ENCODE results near the gene GALNT16.
"Not testable (repeated sequence)": the region's sequence is repeated elsewhere in the genome, so short reads cannot be mapped to it uniquely, and the experiment has no call there.

The GALNT16 gene

DNA sequence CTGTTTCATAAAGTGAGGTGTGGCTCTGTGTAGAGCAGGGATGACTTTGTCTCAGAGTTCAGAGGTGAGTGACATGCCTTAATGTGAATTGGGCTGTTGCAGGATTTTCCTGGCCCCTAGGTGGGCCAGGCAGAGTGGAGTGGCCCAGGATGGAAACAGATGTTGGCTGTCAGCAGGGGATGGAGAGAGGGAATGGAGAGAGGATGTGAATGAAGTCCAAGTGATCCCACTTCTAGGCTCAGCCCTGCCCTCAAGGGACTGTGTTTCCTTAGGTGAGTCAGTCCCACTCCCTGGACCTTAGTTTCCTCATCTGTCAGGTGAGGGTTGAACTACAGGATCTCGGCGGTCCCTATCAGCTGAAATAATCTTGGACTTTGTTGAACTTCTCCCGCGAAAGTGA is 7.5 kb downstream of the GALNT16 start:
- H3K4me3 ChIP-seq (ENCODE audit: low read depth in 1 of 2, low read length in 2 of 2) = no peak overlapping the region
- H3K27ac ChIP-seq (ENCODE audit: low read depth, low read length) = no peak overlapping the region
- H3K9me3 ChIP-seq (ENCODE audit: control insufficient read depth in 1 of 2, low read length in 2 of 2) = no peaks in the 10 kb centered on the region
- H3K27me3 ChIP-seq (ENCODE audit: control insufficient read depth in 1 of 2, insufficient read depth in 2 of 2, low read length in 2 of 2) = peaks cover 4 to 5% of the 10 kb centered on the region in 2 donors
- no peak overlapping the region for H3K9ac ChIP-seq (ENCODE audit: low read depth in 1 of 2, low read length in 2 of 2)
- H3K4me1 ChIP-seq (ENCODE audit: control insufficient read depth in 1 of 2, insufficient read depth in 2 of 2, low read length in 2 of 2) = peaks cover 0 to under 1% of the 10 kb centered on the region in 2 donors
- H3K36me3 ChIP-seq (ENCODE audit: control insufficient read depth in 1 of 2, insufficient read depth in 2 of 2, low read length in 2 of 2) = no peaks in the 10 kb centered on the region

DNA sequence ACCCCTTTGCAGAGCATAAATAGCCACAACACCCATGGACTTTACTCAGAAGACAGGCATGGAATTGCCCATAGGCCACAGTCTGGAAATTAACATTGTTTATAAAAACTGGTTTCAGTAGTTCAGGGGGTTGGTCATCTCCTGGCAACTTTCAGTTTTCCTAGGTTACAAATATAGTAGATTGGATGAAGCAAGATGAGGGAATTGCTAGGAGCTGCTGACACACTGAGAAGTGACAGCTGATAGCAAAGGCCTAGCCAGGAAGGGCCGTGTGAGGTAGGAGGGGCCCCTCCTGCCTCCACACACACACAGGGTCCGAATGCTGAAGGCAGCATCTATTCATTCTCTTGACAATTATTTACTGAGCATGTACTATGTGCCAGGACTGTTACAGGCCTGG is 8.3 kb downstream of the GALNT16 start:
- no peaks in the 10 kb centered on the region for H3K36me3 ChIP-seq (ENCODE audit: control insufficient read depth in 1 of 2, insufficient read depth in 2 of 2, low read length in 2 of 2)
- peaks cover 2 to 5% of the 10 kb centered on the region in 2 donors for H3K27me3 ChIP-seq (ENCODE audit: control insufficient read depth in 1 of 2, insufficient read depth in 2 of 2, low read length in 2 of 2)
- no peak overlapping the region for H3K4me3 ChIP-seq (ENCODE audit: low read depth in 1 of 2, low read length in 2 of 2)
- H3K9ac ChIP-seq (ENCODE audit: low read depth in 1 of 2, low read length in 2 of 2) = no peak overlapping the region
- no peaks in the 10 kb centered on the region for H3K4me1 ChIP-seq (ENCODE audit: control insufficient read depth in 1 of 2, insufficient read depth in 2 of 2, low read length in 2 of 2)
- no peak overlapping the region for H3K27ac ChIP-seq (ENCODE audit: low read depth, low read length)
- H3K9me3 ChIP-seq (ENCODE audit: control insufficient read depth in 1 of 2, low read length in 2 of 2) = no peaks in the 10 kb centered on the region

DNA sequence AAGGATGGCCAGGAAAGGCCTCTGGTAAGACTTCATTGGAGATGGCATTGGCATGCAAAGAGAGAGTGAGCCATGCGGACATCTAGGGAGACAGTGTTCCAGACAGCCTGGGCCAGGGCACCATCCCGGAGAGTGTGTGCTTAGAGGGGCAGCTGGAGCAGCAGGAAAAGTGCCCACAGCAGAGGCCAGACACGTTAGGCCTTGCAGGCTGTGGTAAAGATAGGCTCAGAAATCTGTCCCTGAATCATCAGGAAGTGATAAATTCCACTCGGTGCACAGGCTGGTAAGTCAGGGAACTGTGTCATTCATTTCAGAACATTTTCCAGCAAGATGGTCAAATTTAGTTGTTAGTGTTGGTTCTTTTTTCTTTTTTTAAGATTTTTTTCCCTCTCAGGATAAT is 8.8 kb downstream of the GALNT16 start:
- Histone ChIP-seq H3K36me3 (ENCODE audit: control insufficient read depth in 1 of 2, insufficient read depth in 2 of 2, low read length in 2 of 2) (no peaks in the 10 kb centered on the region), H3K27me3 (ENCODE audit: control insufficient read depth in 1 of 2, insufficient read depth in 2 of 2, low read length in 2 of 2) (peaks cover 0 to 1% of the 10 kb centered on the region in 2 donors), H3K4me3 (ENCODE audit: low read depth in 1 of 2, low read length in 2 of 2) (no peak overlapping the region), H3K4me1 (ENCODE audit: control insufficient read depth in 1 of 2, insufficient read depth in 2 of 2, low read length in 2 of 2) (no peaks in the 10 kb centered on the region), H3K9me3 (ENCODE audit: control insufficient read depth in 1 of 2, low read length in 2 of 2) (no peaks in the 10 kb centered on the region), H3K27ac (ENCODE audit: low read depth, low read length) (no peak overlapping the region), H3K9ac (ENCODE audit: low read depth in 1 of 2, low read length in 2 of 2) (no peak overlapping the region)

DNA sequence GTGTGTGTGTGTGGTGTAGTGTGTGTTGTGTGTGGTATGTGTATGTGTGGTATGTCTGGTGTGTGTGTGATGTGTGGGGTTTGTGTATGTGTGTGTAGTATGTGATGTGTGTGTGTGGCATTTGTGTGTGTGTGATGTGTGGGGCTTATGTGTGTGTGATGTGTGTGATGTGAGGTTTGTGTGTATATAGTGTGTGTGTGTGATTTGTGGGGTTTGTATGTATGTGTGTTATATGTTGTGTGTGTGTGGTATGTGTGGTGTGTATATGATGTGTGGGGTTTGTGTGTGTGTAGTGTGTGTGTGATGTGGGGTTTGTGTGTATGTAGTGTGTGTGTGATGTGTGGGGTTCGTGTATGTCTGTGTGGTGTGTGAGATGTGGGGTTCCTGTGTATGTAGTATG is 9.4 kb downstream of the GALNT16 start:
- no peaks in the 10 kb centered on the region for H3K4me1 ChIP-seq (ENCODE audit: control insufficient read depth in 1 of 2, insufficient read depth in 2 of 2, low read length in 2 of 2)
- H3K27ac ChIP-seq (ENCODE audit: low read depth, low read length) = no peak overlapping the region
- H3K4me3 ChIP-seq (ENCODE audit: low read depth in 1 of 2, low read length in 2 of 2) = no peak overlapping the region
- no peaks in the 10 kb centered on the region for H3K9me3 ChIP-seq (ENCODE audit: control insufficient read depth in 1 of 2, low read length in 2 of 2)
- no peaks in the 10 kb centered on the region for H3K36me3 ChIP-seq (ENCODE audit: control insufficient read depth in 1 of 2, insufficient read depth in 2 of 2, low read length in 2 of 2)
- H3K9ac ChIP-seq (ENCODE audit: low read depth in 1 of 2, low read length in 2 of 2) = no peak overlapping the region
- no peaks in the 10 kb centered on the region for H3K27me3 ChIP-seq (ENCODE audit: control insufficient read depth in 1 of 2, insufficient read depth in 2 of 2, low read length in 2 of 2)

DNA sequence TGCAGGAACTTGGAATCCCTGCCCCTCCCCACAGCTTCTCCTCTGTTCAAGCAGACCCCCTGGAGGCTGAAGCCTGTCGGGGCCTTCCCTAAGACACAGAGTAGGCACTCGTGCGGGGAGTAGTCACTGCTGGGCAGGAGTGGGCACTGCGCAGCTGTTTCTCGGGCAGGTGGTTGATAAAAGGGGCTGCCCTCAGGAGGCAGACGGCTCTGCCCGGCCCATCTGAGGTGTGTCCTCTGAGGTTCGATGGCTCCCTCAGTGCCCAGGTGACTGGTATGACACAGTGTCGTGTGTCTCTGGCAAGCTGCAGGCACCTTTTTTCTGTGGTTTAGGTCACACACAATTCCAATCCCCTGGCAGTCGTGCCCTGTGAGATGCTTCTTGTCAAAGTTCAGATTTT is 10.1 kb downstream of the GALNT16 start:
- H3K27me3 ChIP-seq (ENCODE audit: control insufficient read depth in 1 of 2, insufficient read depth in 2 of 2, low read length in 2 of 2) = peaks cover 0 to 3% of the 10 kb centered on the region in 2 donors
- no peak overlapping the region for H3K4me3 ChIP-seq (ENCODE audit: low read depth in 1 of 2, low read length in 2 of 2)
- H3K9me3 ChIP-seq (ENCODE audit: control insufficient read depth in 1 of 2, low read length in 2 of 2) = no peaks in the 10 kb centered on the region
- no peaks in the 10 kb centered on the region for H3K36me3 ChIP-seq (ENCODE audit: control insufficient read depth in 1 of 2, insufficient read depth in 2 of 2, low read length in 2 of 2)
- H3K27ac ChIP-seq (ENCODE audit: low read depth, low read length) = no peak overlapping the region
- H3K4me1 ChIP-seq (ENCODE audit: control insufficient read depth in 1 of 2, insufficient read depth in 2 of 2, low read length in 2 of 2) = no peaks in the 10 kb centered on the region
- H3K9ac ChIP-seq (ENCODE audit: low read depth in 1 of 2, low read length in 2 of 2) = no peak overlapping the region

DNA sequence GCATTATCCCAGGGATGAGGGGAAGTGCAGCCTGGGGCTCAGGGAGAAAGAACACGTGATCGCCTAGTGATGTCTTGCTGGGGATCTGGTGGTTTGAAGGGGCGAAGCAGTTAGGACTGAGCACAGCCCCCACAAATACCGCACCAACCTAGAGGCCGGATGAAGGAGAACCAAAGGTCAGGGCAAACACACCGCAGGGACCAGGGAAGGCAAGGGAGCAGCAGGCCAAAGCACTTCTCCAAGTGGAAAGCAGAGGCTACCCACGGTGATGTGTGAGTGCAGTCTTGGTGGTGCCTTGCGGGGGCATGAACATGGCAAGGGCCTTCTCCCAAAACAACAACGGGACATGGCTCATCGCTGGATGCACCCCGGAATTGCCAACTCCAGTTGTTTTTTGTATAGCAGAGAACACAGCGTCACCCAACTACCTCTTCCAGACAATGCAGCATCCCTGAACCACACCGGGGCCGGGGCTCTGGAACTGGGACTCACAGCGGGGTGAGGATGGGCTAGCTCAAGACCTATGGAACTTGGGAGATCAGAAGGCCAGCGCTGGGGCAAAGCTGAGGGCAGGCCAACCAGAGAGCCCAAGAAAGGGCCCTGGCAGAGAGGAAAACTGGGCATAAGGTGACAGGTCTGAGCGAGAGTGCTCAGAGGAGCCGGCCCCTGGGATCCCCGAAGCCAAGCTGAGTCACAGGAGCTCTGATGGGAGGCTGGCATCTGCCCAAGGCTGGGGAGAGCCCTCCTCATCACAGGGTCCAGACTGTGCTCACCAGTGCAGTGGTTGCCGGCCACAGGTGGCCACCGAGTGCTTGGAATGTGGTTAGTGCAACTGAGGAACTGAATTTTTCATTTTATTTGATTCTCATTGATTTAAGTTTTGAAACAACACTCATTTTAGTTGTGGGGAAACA is 11.1 kb downstream of the GALNT16 start:
- Histone ChIP-seq H3K4me1 (ENCODE audit: control insufficient read depth in 1 of 2, insufficient read depth in 2 of 2, low read length in 2 of 2) (no peaks in the 10 kb centered on the region), H3K36me3 (ENCODE audit: control insufficient read depth in 1 of 2, insufficient read depth in 2 of 2, low read length in 2 of 2) (no peaks in the 10 kb centered on the region), H3K9me3 (ENCODE audit: control insufficient read depth in 1 of 2, low read length in 2 of 2) (no peaks in the 10 kb centered on the region)

DNA sequence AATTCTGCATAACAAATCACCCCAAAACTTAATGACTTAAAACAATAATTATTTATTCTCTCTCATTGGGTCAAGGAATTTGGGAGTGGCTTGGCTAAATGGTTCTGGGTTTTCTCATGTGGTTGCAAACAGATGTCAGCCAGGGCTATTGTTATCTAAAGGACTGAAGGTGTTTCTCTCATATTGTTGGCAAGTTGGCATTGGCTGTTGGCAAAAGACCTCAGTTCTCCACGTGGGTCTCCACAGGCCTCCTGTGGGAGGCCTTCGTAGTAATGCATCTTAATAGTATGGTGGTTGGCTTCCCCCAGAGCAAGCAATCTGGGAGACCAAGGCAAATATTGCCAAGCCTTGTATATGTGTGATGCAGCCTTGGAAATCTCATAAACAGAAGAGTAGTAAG is 14.4 kb downstream of the GALNT16 start:
- Histone ChIP-seq H3K4me3 (ENCODE audit: low read depth in 1 of 2, low read length in 2 of 2) (no peak overlapping the region), H3K27me3 (ENCODE audit: control insufficient read depth in 1 of 2, insufficient read depth in 2 of 2, low read length in 2 of 2) (peaks cover 0 to 3% of the 10 kb centered on the region in 2 donors), H3K9me3 (ENCODE audit: control insufficient read depth in 1 of 2, low read length in 2 of 2) (no peaks in the 10 kb centered on the region), H3K9ac (ENCODE audit: low read depth in 1 of 2, low read length in 2 of 2) (no peak overlapping the region), H3K27ac (ENCODE audit: low read depth, low read length) (no peak overlapping the region), H3K36me3 (ENCODE audit: control insufficient read depth in 1 of 2, insufficient read depth in 2 of 2, low read length in 2 of 2) (no peaks in the 10 kb centered on the region), H3K4me1 (ENCODE audit: control insufficient read depth in 1 of 2, insufficient read depth in 2 of 2, low read length in 2 of 2) (no peaks in the 10 kb centered on the region)

More for the DNA sequence above, 11.1 kb downstream of the GALNT16 start:
- Histone ChIP-seq H3K9ac (ENCODE audit: low read depth in 1 of 2, low read length in 2 of 2) (no peak overlapping the region), H3K4me3 (ENCODE audit: low read depth in 1 of 2, low read length in 2 of 2) (no peak overlapping the region), H3K27ac (ENCODE audit: low read depth, low read length) (no peak overlapping the region), H3K27me3 (ENCODE audit: control insufficient read depth in 1 of 2, insufficient read depth in 2 of 2, low read length in 2 of 2) (peaks cover 0 to 3% of the 10 kb centered on the region in 2 donors)

DNA sequence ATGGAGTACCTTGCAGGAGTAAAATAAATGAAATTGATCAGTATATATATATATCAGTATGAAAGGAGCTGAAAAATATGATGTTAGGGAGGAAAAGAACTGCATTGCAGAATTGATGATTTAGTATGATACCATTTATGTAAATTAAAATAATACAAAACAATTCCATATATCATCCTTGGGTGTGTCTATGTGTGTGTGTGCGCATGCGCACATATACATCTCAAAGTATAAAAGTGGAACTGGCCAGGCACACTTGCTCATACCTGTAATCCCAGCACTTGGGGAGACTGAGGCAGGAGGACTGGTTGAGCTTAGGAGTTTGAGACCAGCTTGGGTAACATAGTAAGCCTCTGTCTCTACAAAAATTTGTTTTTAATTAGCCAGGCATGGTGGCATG is 15.4 kb downstream of the GALNT16 start:
- H3K9ac ChIP-seq (ENCODE audit: low read depth in 1 of 2, low read length in 2 of 2) = no peak overlapping the region
- no peak overlapping the region for H3K27ac ChIP-seq (ENCODE audit: low read depth, low read length)
- no peaks in the 10 kb centered on the region for H3K36me3 ChIP-seq (ENCODE audit: control insufficient read depth in 1 of 2, insufficient read depth in 2 of 2, low read length in 2 of 2)
- H3K4me1 ChIP-seq (ENCODE audit: control insufficient read depth in 1 of 2, insufficient read depth in 2 of 2, low read length in 2 of 2) = no peaks in the 10 kb centered on the region
- no peaks in the 10 kb centered on the region for H3K9me3 ChIP-seq (ENCODE audit: control insufficient read depth in 1 of 2, low read length in 2 of 2)
- peaks cover 0 to 3% of the 10 kb centered on the region in 2 donors for H3K27me3 ChIP-seq (ENCODE audit: control insufficient read depth in 1 of 2, insufficient read depth in 2 of 2, low read length in 2 of 2)
- no peak overlapping the region for H3K4me3 ChIP-seq (ENCODE audit: low read depth in 1 of 2, low read length in 2 of 2)

DNA sequence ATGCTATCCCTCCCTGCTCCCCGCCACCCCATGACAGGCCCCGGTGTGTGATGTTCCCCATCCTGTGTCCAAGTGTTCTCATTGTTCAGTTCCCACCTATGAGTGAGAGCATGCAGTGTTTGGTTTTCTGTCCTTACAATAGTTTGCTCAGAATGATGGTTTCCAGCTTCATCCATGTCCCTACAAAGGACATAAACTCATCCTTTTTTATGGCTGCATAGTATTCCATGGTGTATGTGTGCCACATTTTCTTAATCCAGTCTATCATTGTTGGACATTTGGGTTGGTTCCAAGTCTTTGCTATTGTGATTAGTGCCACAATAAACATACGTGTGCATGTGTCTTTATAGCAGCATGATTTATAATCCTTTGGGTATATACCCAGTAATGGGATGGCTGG is 17.4 kb downstream of the GALNT16 start:
- H3K4me1 ChIP-seq (ENCODE audit: control insufficient read depth in 1 of 2, insufficient read depth in 2 of 2, low read length in 2 of 2); H3K9me3 ChIP-seq (ENCODE audit: control insufficient read depth in 1 of 2, low read length in 2 of 2); H3K36me3 ChIP-seq (ENCODE audit: control insufficient read depth in 1 of 2, insufficient read depth in 2 of 2, low read length in 2 of 2); H3K9ac ChIP-seq (ENCODE audit: low read depth in 1 of 2, low read length in 2 of 2); H3K27ac ChIP-seq (ENCODE audit: low read depth, low read length); H3K27me3 ChIP-seq (ENCODE audit: control insufficient read depth in 1 of 2, insufficient read depth in 2 of 2, low read length in 2 of 2); H3K4me3 ChIP-seq (ENCODE audit: low read depth in 1 of 2, low read length in 2 of 2): not testable (repeated sequence)

DNA sequence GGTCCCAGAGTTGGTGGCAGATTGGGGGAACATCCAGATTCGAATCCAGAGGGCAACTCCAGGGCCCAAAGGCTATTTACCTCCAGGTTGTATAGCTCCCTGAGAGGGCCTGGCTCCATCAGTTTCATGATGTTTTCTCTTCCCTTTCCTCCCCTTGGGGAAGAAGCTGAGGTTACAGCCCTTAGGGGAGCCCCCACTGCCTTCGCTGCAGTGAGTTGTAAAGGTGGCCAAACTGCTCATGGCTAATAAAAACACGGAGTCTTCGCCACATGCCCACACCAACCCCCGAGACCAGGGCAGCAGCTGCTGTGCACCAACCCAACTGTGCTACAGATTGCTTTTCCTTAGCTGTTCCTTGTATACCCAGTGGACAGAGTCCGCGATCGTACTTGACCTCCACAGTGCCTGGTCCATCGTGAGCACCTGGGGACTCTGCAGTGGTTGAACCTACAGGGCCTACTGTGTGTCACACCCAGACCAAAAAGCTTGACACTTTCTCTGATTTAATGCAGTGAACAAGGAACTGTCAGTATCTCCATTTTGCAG is 20.9 kb downstream of the GALNT16 start:
- Histone ChIP-seq H3K4me3 (ENCODE audit: low read depth in 1 of 2, low read length in 2 of 2) (no peak overlapping the region), H3K27ac (ENCODE audit: low read depth, low read length) (no peak overlapping the region), H3K27me3 (ENCODE audit: control insufficient read depth in 1 of 2, insufficient read depth in 2 of 2, low read length in 2 of 2) (no peaks in the 10 kb centered on the region), H3K4me1 (ENCODE audit: control insufficient read depth in 1 of 2, insufficient read depth in 2 of 2, low read length in 2 of 2) (no peaks in the 10 kb centered on the region), H3K36me3 (ENCODE audit: control insufficient read depth in 1 of 2, insufficient read depth in 2 of 2, low read length in 2 of 2) (no peaks in the 10 kb centered on the region), H3K9ac (ENCODE audit: low read depth in 1 of 2, low read length in 2 of 2) (no peak overlapping the region), H3K9me3 (ENCODE audit: control insufficient read depth in 1 of 2, low read length in 2 of 2) (no peaks in the 10 kb centered on the region)
